Measurements from ENCODE around the gene EGLN2. TPM values are rescaled to one million over a fixed set of nuclear protein-coding genes. Genes with fewer than 3 reads are reported as not detected.
"Not testable (repeated sequence)": the region's sequence is repeated elsewhere in the genome, so short reads cannot be mapped to it uniquely, and the experiment has no call there.

Gene EGLN2
- total RNA-seq, 1 experiment from 2014 or later, result 131 TPM

DNA sequence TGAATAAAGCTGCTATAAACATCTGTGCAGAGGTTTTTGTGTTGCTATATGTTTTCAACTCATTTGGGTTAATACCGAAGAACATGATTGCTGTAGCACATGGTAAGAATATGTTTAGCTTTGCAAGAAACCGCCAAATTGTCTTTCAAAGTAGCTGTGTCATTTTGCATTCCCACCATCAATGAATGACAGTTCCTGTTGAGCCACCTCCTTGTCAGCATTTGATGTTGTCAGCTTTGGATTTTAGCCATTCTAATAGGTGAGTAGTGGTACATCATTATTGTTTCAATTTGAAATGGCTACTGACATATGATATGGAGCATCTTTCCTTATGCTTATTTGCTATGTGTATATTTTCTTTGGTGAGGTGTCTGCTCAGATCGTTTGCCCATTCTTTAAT, 43.0 kb downstream of the EGLN2 start:
- not testable (repeated sequence) for H4K5ac ChIP-seq (ENCODE audit: insufficient read length, low read depth, low read length); H3K27me3 ChIP-seq (ENCODE audit: insufficient read depth, low read length); DNase-seq; H3K27ac Mint-ChIP-seq; H3K9me3 ChIP-seq (ENCODE audit: control insufficient read depth, low read depth, low read length); H3K9me3 Mint-ChIP-seq; H4K91ac ChIP-seq (ENCODE audit: insufficient read length, low read depth, low read length); H3K36me3 Mint-ChIP-seq (ENCODE audit: insufficient read depth in 1 of 3, low read depth in 3 of 3); H4K20me1 ChIP-seq (ENCODE audit: control insufficient read depth, insufficient read depth, insufficient read length); H3K4me1 ChIP-seq (ENCODE audit: insufficient read depth, low read length); H3K27ac ChIP-seq (ENCODE audit: insufficient read length, low read depth, low read length); H2BK5ac ChIP-seq (ENCODE audit: insufficient read length, low read length); H2AK5ac ChIP-seq (ENCODE audit: insufficient read length, low read length); H3K9ac ChIP-seq (ENCODE audit: extremely low read depth, insufficient read length, low read length); H3K79me1 ChIP-seq (ENCODE audit: insufficient read depth, low read depth, low read length, poor library complexity, severe bottlenecking); H3K23me2 ChIP-seq (ENCODE audit: insufficient read length, low read depth, low read length, poor library complexity, severe bottlenecking); H3K14ac ChIP-seq (ENCODE audit: insufficient read depth, low read length); H3K4me3 Mint-ChIP-seq; H3K79me2 ChIP-seq (ENCODE audit: insufficient read depth, low read length); H3K56ac ChIP-seq (ENCODE audit: insufficient read length, low read depth, low read length); H3K4ac ChIP-seq (ENCODE audit: low read depth, low read length); H3K4me2 ChIP-seq (ENCODE audit: insufficient read depth, insufficient read length, low read length); H3K18ac ChIP-seq (ENCODE audit: insufficient read length, low read depth, low read length); H4K8ac ChIP-seq (replicated peaks; ENCODE audit: insufficient read length, low read depth, low read length); H2BK15ac ChIP-seq (ENCODE audit: low read depth, low read length); H2BK12ac ChIP-seq (ENCODE audit: insufficient read length, low read depth, low read length); H3K23ac ChIP-seq (ENCODE audit: insufficient read length, low read depth, low read length); H2AFZ ChIP-seq (ENCODE audit: low read length); H2BK20ac ChIP-seq (ENCODE audit: low read depth, low read length, poor library complexity, severe bottlenecking); H2BK120ac ChIP-seq (ENCODE audit: low read depth, low read length, poor library complexity, severe bottlenecking); H3T11ph ChIP-seq (ENCODE audit: low read length)
- no CpG with 5 or more reads among the region's 3 CpGs for WGBS (ENCODE audit: extremely low coverage, insufficient read length, low lambda C conversion rate)
- H3K27me3 Mint-ChIP-seq (ENCODE audit: low read depth), result peaks cover 50% of the 10 kb centered on the region
- peaks cover 11 to 13% of the 10 kb centered on the region in 2 experiments for H3K4me1 Mint-ChIP-seq

DNA sequence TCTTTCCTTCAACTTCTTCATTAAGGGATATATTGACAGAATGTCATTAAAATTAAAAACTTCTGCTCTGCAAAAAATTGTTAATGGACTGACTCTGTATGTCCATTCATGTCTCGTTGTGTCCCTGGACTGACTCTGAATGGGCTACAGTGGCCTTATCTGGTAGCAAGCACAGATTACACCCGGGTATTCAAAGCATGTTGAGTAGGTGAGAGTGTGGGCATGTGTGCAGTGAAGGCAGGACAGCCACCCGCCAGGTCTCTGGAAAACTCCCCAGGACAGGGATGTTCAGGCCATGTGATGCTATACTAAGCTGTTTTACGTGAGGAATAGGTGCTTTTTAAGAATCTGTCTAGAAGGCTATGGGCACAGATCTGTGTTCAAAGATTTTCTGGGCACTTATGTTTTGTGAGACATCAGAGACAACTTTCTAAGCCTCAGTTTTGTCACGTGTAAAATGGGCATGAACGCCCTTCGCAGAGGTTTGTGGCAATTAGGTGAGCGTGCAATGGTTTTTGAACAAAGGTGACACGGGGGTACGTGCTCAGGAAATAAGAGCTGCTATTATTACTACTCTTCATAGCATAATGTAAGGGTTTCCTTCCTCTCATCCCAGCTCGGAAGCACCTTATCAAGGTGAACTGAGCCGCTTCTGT, 44.1 kb downstream of the EGLN2 start:
- not testable (repeated sequence) for H4K91ac ChIP-seq (ENCODE audit: insufficient read length, low read depth, low read length); DNase-seq; H3K23me2 ChIP-seq (ENCODE audit: insufficient read length, low read depth, low read length, poor library complexity, severe bottlenecking); H3K79me2 ChIP-seq (ENCODE audit: insufficient read depth, low read length); H3K27ac Mint-ChIP-seq; H4K20me1 ChIP-seq (ENCODE audit: control insufficient read depth, insufficient read depth, insufficient read length); H2AFZ ChIP-seq (ENCODE audit: low read length); H3K79me1 ChIP-seq (ENCODE audit: insufficient read depth, low read depth, low read length, poor library complexity, severe bottlenecking); H3K36me3 Mint-ChIP-seq (ENCODE audit: insufficient read depth in 1 of 3, low read depth in 3 of 3); H3K27ac ChIP-seq (ENCODE audit: insufficient read length, low read depth, low read length); H2BK12ac ChIP-seq (ENCODE audit: insufficient read length, low read depth, low read length); H4K8ac ChIP-seq (replicated peaks; ENCODE audit: insufficient read length, low read depth, low read length); H3K14ac ChIP-seq (ENCODE audit: insufficient read depth, low read length); H3K4ac ChIP-seq (ENCODE audit: low read depth, low read length); H2AK5ac ChIP-seq (ENCODE audit: insufficient read length, low read length); H2BK120ac ChIP-seq (ENCODE audit: low read depth, low read length, poor library complexity, severe bottlenecking); H2BK20ac ChIP-seq (ENCODE audit: low read depth, low read length, poor library complexity, severe bottlenecking); H3K56ac ChIP-seq (ENCODE audit: insufficient read length, low read depth, low read length); H3K9me3 Mint-ChIP-seq; H3K23ac ChIP-seq (ENCODE audit: insufficient read length, low read depth, low read length); H3K9ac ChIP-seq (ENCODE audit: extremely low read depth, insufficient read length, low read length); H3K9me3 ChIP-seq (ENCODE audit: control insufficient read depth, low read depth, low read length); H4K5ac ChIP-seq (ENCODE audit: insufficient read length, low read depth, low read length); H3K4me1 ChIP-seq (ENCODE audit: insufficient read depth, low read length); H2BK5ac ChIP-seq (ENCODE audit: insufficient read length, low read length); H3K18ac ChIP-seq (ENCODE audit: insufficient read length, low read depth, low read length); H3K27me3 ChIP-seq (ENCODE audit: insufficient read depth, low read length); H2BK15ac ChIP-seq (ENCODE audit: low read depth, low read length); H3T11ph ChIP-seq (ENCODE audit: low read length)
- peak overlapping the region; percentile 54 for H3K4me2 ChIP-seq (ENCODE audit: insufficient read depth, insufficient read length, low read length)
- Mint-ChIP-seq H3K4me1 (peaks cover 15 to 21% of the 10 kb centered on the region in 2 experiments), H3K27me3 (ENCODE audit: low read depth) (peaks cover 59% of the 10 kb centered on the region), H3K4me3 (peak overlapping the region; percentile 64 to 73; a peak in 4 of 5 replicates)
- WGBS (ENCODE audit: extremely low coverage, insufficient read length, low lambda C conversion rate), result no CpG with 5 or more reads among the region's 12 CpGs
